CD4-positive, alpha-beta T cell treated with Interferon alpha-2 for 1 hour (primary cell): ENCODE measurements around the gene DENND1A.
"Not testable (repeated sequence)": the region's sequence is repeated elsewhere in the genome, so short reads cannot be mapped to it uniquely, and the experiment has no call there.

Experiments used
- DNase-seq, 2 donors: peaks; one replicate each; pipeline ENCODE4 v3.0.0-alpha.2; 2020 to 2022

Gene DENND1A

GRCh38 chr9:123914517-123915196, 15.3 kb downstream of the DENND1A start:
- no peak for DNase-seq

- no peak for DNase-seq
Observed at GRCh38 chr9:123912167-123912897, 17.6 kb downstream of the DENND1A start.

GRCh38 chr9:123911024-123911423, 18.9 kb downstream of the DENND1A start:
- DNase-seq = no peak

- DNase-seq = not testable (repeated sequence)
Observed at GRCh38 chr9:123909192-123909591, 20.7 kb downstream of the DENND1A start.

- DNase-seq = not testable (repeated sequence)
Observed at GRCh38 chr9:123903550-123903949, 26.4 kb downstream of the DENND1A start.

- DNase-seq = no peak
Observed at GRCh38 chr9:123894822-123895221, 35.1 kb downstream of the DENND1A start.

- DNase-seq = no peak
Observed at GRCh38 chr9:123893831-123894460, 36.0 kb downstream of the DENND1A start.

GRCh38 chr9:123893115-123893514, 36.8 kb downstream of the DENND1A start:
- no peak for DNase-seq

- DNase-seq = no peak
Observed at GRCh38 chr9:123887837-123888236, 42.1 kb downstream of the DENND1A start.

- not testable (repeated sequence) for DNase-seq
Observed at GRCh38 chr9:123885834-123886233, 44.1 kb downstream of the DENND1A start.

GRCh38 chr9:123883634-123884033, 46.3 kb downstream of the DENND1A start:
- no peak for DNase-seq

- DNase-seq = no peak
Observed at GRCh38 chr9:123881604-123882003, 48.3 kb downstream of the DENND1A start.

- DNase-seq = no peak
Observed at GRCh38 chr9:123880420-123880819, 49.5 kb downstream of the DENND1A start.

GRCh38 chr9:123876750-123877149, 53.2 kb downstream of the DENND1A start:
- no peak for DNase-seq

GRCh38 chr9:123872710-123873109, 57.2 kb downstream of the DENND1A start:
- DNase-seq = no peak

- DNase-seq = no peak
Observed at GRCh38 chr9:123871781-123872180, 58.1 kb downstream of the DENND1A start.

GRCh38 chr9:123868002-123868401, 61.9 kb downstream of the DENND1A start:
- peak in 1 of 2 donors; percentile 10 for DNase-seq

- DNase-seq = peak in 1 of 2 donors; percentile 11
Observed at GRCh38 chr9:123867034-123867433, 62.9 kb downstream of the DENND1A start.

- DNase-seq = peak in 1 of 2 donors; percentile 25
Observed at GRCh38 chr9:123866497-123866896, 63.4 kb downstream of the DENND1A start.

GRCh38 chr9:123865226-123866000, 64.5 kb downstream of the DENND1A start:
- no peak for DNase-seq

- DNase-seq = no peak
Observed at GRCh38 chr9:123864251-123864650, 65.7 kb downstream of the DENND1A start.

GRCh38 chr9:123863164-123863855, 66.6 kb downstream of the DENND1A start:
- DNase-seq = no peak

- no peak for DNase-seq
Observed at GRCh38 chr9:123861756-123862120, 68.2 kb downstream of the DENND1A start.
